ENCODE results near the gene PPP1R13B. TPM values are rescaled to one million over a fixed set of nuclear protein-coding genes. Genes with fewer than 3 reads are reported as not detected.
A peak's percentile ranks its signal among the peaks of the same experiment; 100 is the strongest.
"Not testable (repeated sequence)": the region's sequence is repeated elsewhere in the genome, so short reads cannot be mapped to it uniquely, and the experiment has no call there.

Gene PPP1R13B
- total RNA-seq, 1 experiment from 2014 or later = 16.2 TPM

- no TSS peak for BruUV-seq (replicated peaks)
- H3K36me3 Mint-ChIP-seq (ENCODE audit: insufficient read depth, unreplicated experiment) = no peaks in the 10 kb centered on the region
- peak overlapping the region; percentile 10 for H3K4me3 Mint-ChIP-seq (ENCODE audit: unreplicated experiment)
- H3K9me3 Mint-ChIP-seq (ENCODE audit: unreplicated experiment) = no peaks in the 10 kb centered on the region
- no peak for TF ChIP-seq CTCF (IDR thresholded peaks at IDR 0.05; ENCODE audit: unreplicated experiment)
- ChIA-PET CTCF (interaction anchor here (0.6 to 2.2 kb wide), 3 partner anchors 109 to 181 kb away, joined by 3 to 8 read pairs (median 7); no protein-coding TSS in a partner anchor), POLR2A (interaction anchor here (0.7 to 2.4 kb wide), 6 partner anchors 10 to 503 kb away, joined by 3 to 8 read pairs (median 4); partner anchors contain the start of gene PPP1R13B)
- peak; percentile 92 for DNase-seq (ENCODE audit: unreplicated experiment)
- peaks cover 30% of the 10 kb centered on the region for H3K4me1 Mint-ChIP-seq (ENCODE audit: insufficient read depth, unreplicated experiment)
- intact Hi-C loops (cut with micrococcal nuclease) = no loop called here
- H3K27me3 Mint-ChIP-seq (ENCODE audit: insufficient read depth, unreplicated experiment) = no peaks in the 10 kb centered on the region
- peak overlapping the region; percentile 9 for H3K27ac Mint-ChIP-seq (ENCODE audit: low read depth, unreplicated experiment)
Measured at GRCh38 chr14:103801459-103801858, 45.9 kb downstream of the PPP1R13B start.

GRCh38 chr14:103793192-103793591, 54.2 kb downstream of the PPP1R13B start:
- H3K9me3 Mint-ChIP-seq (ENCODE audit: unreplicated experiment); H3K36me3 Mint-ChIP-seq (ENCODE audit: insufficient read depth, unreplicated experiment); intact Hi-C loops (cut with micrococcal nuclease): not testable (repeated sequence)

GRCh38 chr14:103788086-103788485, 59.3 kb downstream of the PPP1R13B start:
- H3K4me1 Mint-ChIP-seq (ENCODE audit: insufficient read depth, unreplicated experiment) = peaks cover 5% of the 10 kb centered on the region
- H3K4me3 Mint-ChIP-seq (ENCODE audit: unreplicated experiment) = no peak overlapping the region
- no TSS peak for BruUV-seq (replicated peaks)
- H3K27ac Mint-ChIP-seq (ENCODE audit: low read depth, unreplicated experiment) = no peak overlapping the region
- intact Hi-C loops (cut with micrococcal nuclease) = no loop called here
- POLR2A ChIA-PET = interaction anchor here (0.6 to 0.7 kb wide), 3 partner anchors 83 to 189 kb away, joined by 3 read pairs; no protein-coding TSS in a partner anchor
- no peak for DNase-seq (ENCODE audit: unreplicated experiment)
- H3K9me3 Mint-ChIP-seq (ENCODE audit: unreplicated experiment) = no peaks in the 10 kb centered on the region
- no peaks in the 10 kb centered on the region for H3K27me3 Mint-ChIP-seq (ENCODE audit: insufficient read depth, unreplicated experiment)
- no peak for TF ChIP-seq CTCF (IDR thresholded peaks at IDR 0.05; ENCODE audit: unreplicated experiment)
- CTCF ChIA-PET = interaction anchor here (0.7 to 0.8 kb wide), 3 partner anchors 12 to 240 kb away, joined by 3 to 5 read pairs (median 3); no protein-coding TSS in a partner anchor
- peaks cover 25% of the 10 kb centered on the region for H3K36me3 Mint-ChIP-seq (ENCODE audit: insufficient read depth, unreplicated experiment)

More at GRCh38 chr14:103793192-103793591, 54.2 kb downstream of the PPP1R13B start:
- CTCF ChIA-PET = interaction anchor here (0.6 kb wide), 1 partner anchor 56 kb away, joined by 3 read pairs; no protein-coding TSS in a partner anchor
- not testable (repeated sequence) for DNase-seq (ENCODE audit: unreplicated experiment); H3K27me3 Mint-ChIP-seq (ENCODE audit: insufficient read depth, unreplicated experiment); H3K27ac Mint-ChIP-seq (ENCODE audit: low read depth, unreplicated experiment); H3K4me1 Mint-ChIP-seq (ENCODE audit: insufficient read depth, unreplicated experiment); BruUV-seq (replicated peaks); H3K4me3 Mint-ChIP-seq (ENCODE audit: unreplicated experiment)
- POLR2A ChIA-PET = interaction anchor here (0.6 to 1.0 kb wide), 2 partner anchors 13 to 160 kb away, joined by 3 to 5 read pairs; no protein-coding TSS in a partner anchor

DNA sequence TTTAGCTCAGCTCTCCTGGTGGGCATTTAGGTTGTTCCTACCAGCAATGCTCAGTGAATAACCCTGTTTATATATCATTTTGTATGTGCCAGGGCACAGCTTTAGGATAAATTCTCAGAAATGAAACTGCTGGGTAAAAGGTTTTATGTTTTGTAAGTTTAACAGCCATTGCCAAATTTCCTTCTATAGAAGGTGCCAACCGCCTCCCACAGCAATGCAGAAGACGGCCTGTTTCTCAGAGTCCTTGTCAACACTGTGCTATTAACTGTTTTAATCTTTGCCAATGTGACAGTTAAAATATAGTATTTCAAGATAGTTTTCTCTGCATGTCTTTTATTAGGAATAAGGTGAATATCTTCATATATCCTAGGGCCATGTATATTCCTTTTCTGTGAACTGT, 65.0 kb downstream of the PPP1R13B start:
- Mint-ChIP-seq H3K4me1 (ENCODE audit: insufficient read depth, unreplicated experiment) (no peaks in the 10 kb centered on the region), H3K9me3 (ENCODE audit: unreplicated experiment) (no peaks in the 10 kb centered on the region), H3K27ac (ENCODE audit: low read depth, unreplicated experiment) (no peak overlapping the region), H3K4me3 (ENCODE audit: unreplicated experiment) (no peak overlapping the region), H3K27me3 (ENCODE audit: insufficient read depth, unreplicated experiment) (no peaks in the 10 kb centered on the region), H3K36me3 (ENCODE audit: insufficient read depth, unreplicated experiment) (peaks cover 45% of the 10 kb centered on the region)
- no peak for DNase-seq (ENCODE audit: unreplicated experiment)
- no TSS peak for BruUV-seq (replicated peaks)
- intact Hi-C loops (cut with micrococcal nuclease) = no loop called here
- CTCF ChIA-PET = interaction anchor here (0.6 kb wide), 1 partner anchor 39 kb away, joined by 5 read pairs; no protein-coding TSS in a partner anchor
- POLR2A ChIA-PET = no interaction called here
- no peak for TF ChIP-seq CTCF (IDR thresholded peaks at IDR 0.05; ENCODE audit: unreplicated experiment)

GRCh38 chr14:103776319-103776718, 71.1 kb downstream of the PPP1R13B start:
- H3K4me1 Mint-ChIP-seq (ENCODE audit: insufficient read depth, unreplicated experiment); H3K27me3 Mint-ChIP-seq (ENCODE audit: insufficient read depth, unreplicated experiment); intact Hi-C loops (cut with micrococcal nuclease); H3K9me3 Mint-ChIP-seq (ENCODE audit: unreplicated experiment); DNase-seq (ENCODE audit: unreplicated experiment); H3K27ac Mint-ChIP-seq (ENCODE audit: low read depth, unreplicated experiment); H3K4me3 Mint-ChIP-seq (ENCODE audit: unreplicated experiment); BruUV-seq (replicated peaks): not testable (repeated sequence)
- peaks cover 36% of the 10 kb centered on the region for H3K36me3 Mint-ChIP-seq (ENCODE audit: insufficient read depth, unreplicated experiment)
- POLR2A ChIA-PET = interaction anchor here (0.5 kb wide), 1 partner anchor 140 kb away, joined by 3 read pairs; no protein-coding TSS in a partner anchor
- CTCF ChIA-PET = interaction anchor here (0.5 to 0.9 kb wide), 2 partner anchors 123 to 940 kb away, joined by 3 read pairs; no protein-coding TSS in a partner anchor

All from MCF 10A (cell line).